Neural progenitor cell (in vitro differentiated cells): ENCODE measurements around the gene P2RX4.

ENCODE experiments used
- EZH2 ChIP-seq: fragments of 200-600 bp; sonication (generic); IDR thresholded peaks from 2 replicates; pipeline ENCODE4 v1.6.1; 2017; ENCODE audit warnings: antibody characterized with exemption, mild to moderate bottlenecking, moderate library complexity
- EZH2phosphoT487 ChIP-seq: fragments of 200-600 bp; sonication (generic); IDR thresholded peaks from 2 replicates; pipeline ENCODE4 v1.6.1; 2017; ENCODE audit warnings: antibody characterized with exemption

- TF ChIP-seq EZH2phosphoT487 (no peak), EZH2 (no peak)
These were observed 6.4 kb upstream of the P2RX4 start for GRCh38 chr12:121203482-121203881.
